ENCODE measurements around the gene PTPRN2.
"Not testable (repeated sequence)": the region's sequence is repeated elsewhere in the genome, so short reads cannot be mapped to it uniquely, and the experiment has no call there.

PTPRN2 gene

GRCh38 chr7:157574120-157574825, 1013.4 kb downstream of the PTPRN2 start:
- DNase-seq = no peak

- no peak for DNase-seq
Measured at GRCh38 chr7:157573244-157573643, 1014.4 kb downstream of the PTPRN2 start.

- DNase-seq = no peak
Measured at GRCh38 chr7:157572622-157573021, 1015.0 kb downstream of the PTPRN2 start.

- no peak for DNase-seq
Measured at GRCh38 chr7:157570531-157571200, 1017.0 kb downstream of the PTPRN2 start.

GRCh38 chr7:157569967-157570366, 1017.7 kb downstream of the PTPRN2 start:
- DNase-seq = no peak

GRCh38 chr7:157568770-157569584, 1018.6 kb downstream of the PTPRN2 start:
- no peak for DNase-seq

- DNase-seq = no peak
Measured at GRCh38 chr7:157568106-157568769, 1019.4 kb downstream of the PTPRN2 start.

GRCh38 chr7:157567666-157568065, 1020.0 kb downstream of the PTPRN2 start:
- DNase-seq = no peak

- DNase-seq = no peak
Measured at GRCh38 chr7:157566631-157567006, 1021.0 kb downstream of the PTPRN2 start.

GRCh38 chr7:157565981-157566630, 1021.5 kb downstream of the PTPRN2 start:
- no peak for DNase-seq

GRCh38 chr7:157565201-157565626, 1022.4 kb downstream of the PTPRN2 start:
- DNase-seq = no peak

GRCh38 chr7:157564517-157565177, 1023.0 kb downstream of the PTPRN2 start:
- DNase-seq = no peak

- not testable (repeated sequence) for DNase-seq
Measured at GRCh38 chr7:157563467-157564135, 1024.0 kb downstream of the PTPRN2 start.

- not testable (repeated sequence) for DNase-seq
Measured at GRCh38 chr7:157562522-157563398, 1024.9 kb downstream of the PTPRN2 start.

- DNase-seq = no peak
Measured at GRCh38 chr7:157561816-157562410, 1025.7 kb downstream of the PTPRN2 start.

GRCh38 chr7:157561523-157561785, 1026.2 kb downstream of the PTPRN2 start:
- DNase-seq = no peak

- DNase-seq = no peak
Measured at GRCh38 chr7:157560710-157561522, 1026.7 kb downstream of the PTPRN2 start.

GRCh38 chr7:157560258-157560654, 1027.4 kb downstream of the PTPRN2 start:
- no peak for DNase-seq

GRCh38 chr7:157559596-157560257, 1027.9 kb downstream of the PTPRN2 start:
- DNase-seq = no peak

All from NCI-H510A (cell line).